ENCODE data around the gene PPWD1.

DNA sequence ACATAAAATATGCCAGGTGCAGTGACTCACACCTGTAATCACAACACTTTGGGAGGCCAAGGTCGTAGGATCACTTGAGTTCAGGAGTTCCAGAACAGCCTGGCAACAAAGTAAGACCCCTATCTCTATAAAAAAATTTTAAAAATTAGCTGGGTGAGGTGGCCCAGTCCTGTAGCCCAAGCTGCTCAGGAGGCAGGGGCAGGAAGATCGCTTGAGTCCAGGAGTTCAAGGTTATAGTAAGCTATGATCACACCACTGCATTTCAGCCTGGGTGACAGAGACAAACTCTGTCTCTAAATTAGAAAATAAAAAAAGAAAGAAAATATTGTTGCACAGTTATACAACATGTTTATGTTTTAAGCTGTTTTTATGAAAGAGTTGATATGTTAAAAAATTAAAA lies 6.9 kb upstream of the PPWD1 start:
- TF ChIP-seq FOXK2 (IDR thresholded peaks at IDR 0.05): no peak
- no peak for TF ChIP-seq NCOA1 (CRISPR knock-in tag; IDR thresholded peaks at IDR 0.05)
- TF ChIP-seq, protein P1, sequence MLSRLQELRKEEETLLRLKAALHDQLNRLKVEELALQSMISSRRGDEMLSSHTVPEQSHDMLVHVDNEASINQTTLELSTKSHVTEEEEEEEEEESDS (CRISPR knock-in tag; IDR thresholded peaks at IDR 0.05; ENCODE audit: borderline replicate concordance): no peak
- TF ChIP-seq, protein P2, sequence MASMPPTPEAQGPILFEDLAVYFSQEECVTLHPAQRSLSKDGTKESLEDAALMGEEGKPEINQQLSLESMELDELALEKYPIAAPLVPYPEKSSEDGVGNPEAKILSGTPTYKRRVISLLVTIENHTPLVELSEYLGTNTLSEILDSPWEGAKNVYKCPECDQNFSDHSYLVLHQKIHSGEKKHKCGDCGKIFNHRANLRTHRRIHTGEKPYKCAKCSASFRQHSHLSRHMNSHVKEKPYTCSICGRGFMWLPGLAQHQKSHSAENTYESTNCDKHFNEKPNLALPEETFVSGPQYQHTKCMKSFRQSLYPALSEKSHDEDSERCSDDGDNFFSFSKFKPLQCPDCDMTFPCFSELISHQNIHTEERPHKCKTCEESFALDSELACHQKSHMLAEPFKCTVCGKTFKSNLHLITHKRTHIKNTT (CRISPR knock-in tag; IDR thresholded peaks at IDR 0.05): no peak
- TF ChIP-seq ZNF274 (CRISPR knock-in tag; IDR thresholded peaks at IDR 0.05): no peak
- TF ChIP-seq, protein P3, sequence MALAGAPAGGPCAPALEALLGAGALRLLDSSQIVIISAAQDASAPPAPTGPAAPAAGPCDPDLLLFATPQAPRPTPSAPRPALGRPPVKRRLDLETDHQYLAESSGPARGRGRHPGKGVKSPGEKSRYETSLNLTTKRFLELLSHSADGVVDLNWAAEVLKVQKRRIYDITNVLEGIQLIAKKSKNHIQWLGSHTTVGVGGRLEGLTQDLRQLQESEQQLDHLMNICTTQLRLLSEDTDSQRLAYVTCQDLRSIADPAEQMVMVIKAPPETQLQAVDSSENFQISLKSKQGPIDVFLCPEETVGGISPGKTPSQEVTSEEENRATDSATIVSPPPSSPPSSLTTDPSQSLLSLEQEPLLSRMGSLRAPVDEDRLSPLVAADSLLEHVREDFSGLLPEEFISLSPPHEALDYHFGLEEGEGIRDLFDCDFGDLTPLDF (CRISPR knock-in tag; IDR thresholded peaks at IDR 0.05): no peak
- no peak for TF ChIP-seq POLR2AphosphoS5 (IDR thresholded peaks at IDR 0.05; ENCODE audit: low read depth, low read length)
- TF ChIP-seq, protein P4, sequence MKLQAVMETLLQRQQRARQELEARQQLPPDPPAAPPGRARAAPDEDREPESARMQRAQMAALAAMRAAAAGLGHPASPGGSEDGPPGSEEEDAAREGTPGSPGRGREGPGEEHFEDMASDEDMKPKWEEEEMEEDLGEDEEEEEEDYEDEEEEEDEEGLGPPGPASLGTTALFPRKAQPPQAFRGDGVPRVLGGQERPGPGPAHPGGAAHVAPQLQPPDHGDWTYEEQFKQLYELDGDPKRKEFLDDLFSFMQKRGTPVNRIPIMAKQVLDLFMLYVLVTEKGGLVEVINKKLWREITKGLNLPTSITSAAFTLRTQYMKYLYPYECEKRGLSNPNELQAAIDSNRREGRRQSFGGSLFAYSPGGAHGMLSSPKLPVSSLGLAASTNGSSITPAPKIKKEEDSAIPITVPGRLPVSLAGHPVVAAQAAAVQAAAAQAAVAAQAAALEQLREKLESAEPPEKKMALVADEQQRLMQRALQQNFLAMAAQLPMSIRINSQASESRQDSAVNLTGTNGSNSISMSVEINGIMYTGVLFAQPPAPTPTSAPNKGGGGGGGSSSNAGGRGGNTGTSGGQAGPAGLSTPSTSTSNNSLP (IDR thresholded peaks at IDR 0.05; ENCODE audit: low read depth, low read length): no peak
- TF ChIP-seq SSRP1 (CRISPR knock-in tag; IDR thresholded peaks at IDR 0.05): no peak
- no peak for TF ChIP-seq NFYC (CRISPR knock-in tag; IDR thresholded peaks at IDR 0.05)

Measured in HepG2 (cell line).